HG02678 (cell line): ENCODE results near the gene GPC3.

Experiments
- ATAC-seq: cut with Tn5 transposase; IDR thresholded peaks from one replicate; pipeline ENCODE4 v1.9.1; 2021; ENCODE audit warnings: mild to moderate bottlenecking, moderate library complexity; ENCODE audit not compliant: unreplicated experiment

The GPC3 gene

GRCh38 chrX:133580625-133581024 lies 404.8 kb downstream of the GPC3 start:
- ATAC-seq, result no peak

GRCh38 chrX:133579631-133580030 lies 405.8 kb downstream of the GPC3 start:
- ATAC-seq, result no peak

GRCh38 chrX:133576876-133577275 lies 408.5 kb downstream of the GPC3 start:
- ATAC-seq, result no peak

GRCh38 chrX:133575501-133576136 lies 409.8 kb downstream of the GPC3 start:
- no peak for ATAC-seq

- no peak for ATAC-seq
These were observed 410.7 kb downstream of the GPC3 start for GRCh38 chrX:133574716-133575115.

- ATAC-seq, result no peak
These were observed 414.8 kb downstream of the GPC3 start for GRCh38 chrX:133570549-133570948.

GRCh38 chrX:133569217-133569616 lies 416.2 kb downstream of the GPC3 start:
- no peak for ATAC-seq

GRCh38 chrX:133568109-133568508 lies 417.3 kb downstream of the GPC3 start:
- ATAC-seq, result no peak

GRCh38 chrX:133566876-133567275 lies 418.5 kb downstream of the GPC3 start:
- ATAC-seq, result no peak

GRCh38 chrX:133563705-133564104 lies 421.7 kb downstream of the GPC3 start:
- no peak for ATAC-seq

GRCh38 chrX:133561251-133561650 lies 424.1 kb downstream of the GPC3 start:
- no peak for ATAC-seq

- ATAC-seq, result no peak
These were observed 425.5 kb downstream of the GPC3 start for GRCh38 chrX:133559909-133560308.

- ATAC-seq, result no peak
These were observed 429.5 kb downstream of the GPC3 start for GRCh38 chrX:133555782-133556458.

GRCh38 chrX:133550665-133551485 lies 434.5 kb downstream of the GPC3 start:
- ATAC-seq, result no peak

- ATAC-seq, result no peak
These were observed 436.0 kb downstream of the GPC3 start for GRCh38 chrX:133549295-133549933.

GRCh38 chrX:133546441-133546840 lies 439.0 kb downstream of the GPC3 start:
- no peak for ATAC-seq

- no peak for ATAC-seq
These were observed 440.6 kb downstream of the GPC3 start for GRCh38 chrX:133544778-133545177.

- ATAC-seq, result no peak
These were observed 441.3 kb downstream of the GPC3 start for GRCh38 chrX:133544115-133544514.

- no peak for ATAC-seq
These were observed 441.7 kb downstream of the GPC3 start for GRCh38 chrX:133543654-133544053.

GRCh38 chrX:133542476-133542875 lies 442.9 kb downstream of the GPC3 start:
- ATAC-seq, result no peak

- ATAC-seq, result no peak
These were observed 444.4 kb downstream of the GPC3 start for GRCh38 chrX:133541021-133541420.
